Activated T-helper 1 cell treated with Interleukin-2 at 50 U/mL for 16 hours (primary cell): ENCODE results near the gene CCDC124.

Experiments
- DNase-seq: peaks from one replicate; pipeline ENCODE4 v3.0.0-alpha.2; 2020; ENCODE audit warnings: low read depth

The CCDC124 gene

GRCh38 chr19:17936379-17936778 lies 3.6 kb downstream of the CCDC124 start:
- DNase-seq = no peak

GRCh38 chr19:17937371-17937900 lies 4.6 kb downstream of the CCDC124 start:
- DNase-seq = no peak

GRCh38 chr19:17938092-17938845 lies 5.5 kb downstream of the CCDC124 start:
- DNase-seq = peak; percentile 61

GRCh38 chr19:17942181-17942580 lies 9.4 kb downstream of the CCDC124 start:
- no peak for DNase-seq

- no peak for DNase-seq
Measured at GRCh38 chr19:17942582-17943273, 9.9 kb downstream of the CCDC124 start.

- no peak for DNase-seq
Measured at GRCh38 chr19:17943274-17944221, 10.7 kb downstream of the CCDC124 start.

GRCh38 chr19:17944301-17944700 lies 11.5 kb downstream of the CCDC124 start:
- no peak for DNase-seq

GRCh38 chr19:17946965-17947784 lies 14.4 kb downstream of the CCDC124 start:
- DNase-seq = no peak

GRCh38 chr19:17947815-17948513 lies 15.1 kb downstream of the CCDC124 start:
- peak; percentile 95 for DNase-seq

GRCh38 chr19:17948514-17948900 lies 15.7 kb downstream of the CCDC124 start:
- no peak for DNase-seq

- no peak for DNase-seq
Measured at GRCh38 chr19:17948931-17949930, 16.4 kb downstream of the CCDC124 start.

GRCh38 chr19:17949956-17950309 lies 17.1 kb downstream of the CCDC124 start:
- DNase-seq = no peak

- no peak for DNase-seq
Measured at GRCh38 chr19:17950310-17951156, 17.7 kb downstream of the CCDC124 start.

- DNase-seq = no peak
Measured at GRCh38 chr19:17951157-17951989, 18.6 kb downstream of the CCDC124 start.

GRCh38 chr19:17951990-17952976 lies 19.5 kb downstream of the CCDC124 start:
- DNase-seq = no peak

- no peak for DNase-seq
Measured at GRCh38 chr19:17953316-17953801, 20.5 kb downstream of the CCDC124 start.
